Kidney (tissue), 14 donors: Measurements from ENCODE around the gene GFRA1. TPM values are rescaled to one million over a fixed set of nuclear protein-coding genes. Genes with fewer than 3 reads are reported as not detected.

Experiments used
- DNase-seq, 5 donors: peaks; one replicate each; pipeline ENCODE4 v3.0.0-alpha.2; 2013 to 2020
- FAIRE-seq: peaks from 2 replicates; lab custom pipeline; 2012; peaks lifted over from hg19 to GRCh38; lab: Jason Lieb, UNC
- H3K27ac ChIP-seq, 2 donors: one replicate each; pipeline ENCODE4 v1.7.0; 2013; ENCODE audit warnings: low read depth in 2 of 2, low read length in 2 of 2, inconsistent platforms in 1 of 2
- H3K27me3 ChIP-seq: one replicate; pipeline ENCODE4 v1.7.1; 2013; ENCODE audit warnings: low read length, inconsistent platforms; ENCODE audit not compliant: control insufficient read depth, insufficient read depth
- H3K36me3 ChIP-seq, 3 donors: one replicate each; pipeline versions ENCODE4 v1.7.0 to v1.7.1; 2013; ENCODE audit warnings: low read length in 3 of 3, control low read depth in 1 of 3, inconsistent platforms in 1 of 3; ENCODE audit not compliant: insufficient read depth in 3 of 3, control insufficient read depth in 2 of 3
- H3K4me1 ChIP-seq, 3 donors: one replicate each; pipeline versions ENCODE4 v1.7.0 to v1.7.1; 2013; ENCODE audit warnings: low read length in 3 of 3, inconsistent platforms in 1 of 3, low read depth in 1 of 3; ENCODE audit not compliant: control insufficient read depth in 2 of 3, insufficient read depth in 2 of 3
- H3K4me3 ChIP-seq, 3 donors: one replicate each; pipeline versions ENCODE4 v1.7.0 to v1.8.1; 2013; ENCODE audit warnings: low read length in 3 of 3, control low read depth in 1 of 3, inconsistent platforms in 1 of 3
- H3K9ac ChIP-seq, 3 donors: one replicate each; pipeline versions ENCODE4 v1.7.0 to v1.7.1; 2013; ENCODE audit warnings: low read length in 3 of 3, control low read depth in 1 of 3, inconsistent platforms in 1 of 3
- H3K9me3 ChIP-seq, 3 donors: one replicate each; pipeline versions ENCODE4 v1.7.0 to v1.7.1; 2013; ENCODE audit warnings: low read length in 3 of 3, control low read depth in 1 of 3, inconsistent platforms in 1 of 3; ENCODE audit not compliant: control insufficient read depth in 2 of 3, insufficient read depth in 1 of 3
- CTCF ChIP-seq: IDR thresholded peaks from 3 replicates; pipeline ENCODE4 v1.5.1; 2012; ENCODE audit warnings: mild to moderate bottlenecking, moderate library complexity, borderline replicate concordance; ENCODE audit not compliant: insufficient read depth; ENCODE audit errors: extremely low read depth
- intact Hi-C: fragments of 100-400 bp; cut with DNase I; formaldehyde crosslinking; loops from one replicate; pipeline ENCODE4 v1.11.1; 2022
- polyA plus RNA-seq: library from polyadenylated mRNA; stranded (reverse); fragments of 350-450 nt; fragmentation: Illumina TruSeq; extraction: RNeasy Lipid Tissue Mini Kit (QIAGEN cat#74804); gene quantifications from one replicate; pipeline ENCODE4 v1.2.3, GENCODE V29; 2014; ENCODE audit warnings: low read depth, low replicate concordance; ENCODE audit not compliant: insufficient read depth
- total RNA-seq: library from RNA; stranded (reverse); fragmentation: NEBNext Ultra II Directional; extraction: Animal tissue kit (Norgen Biotek cat#: 25700); gene quantifications from one replicate; pipeline ENCODE4 v1.2.1, GENCODE V29; 2021
- donor health status: control.
- donor health status: control.
- donor health status: control.
- donor health status: control.
- donor health status: control.
- donor health status: DM: yes; HTN: yes; CAD: no.
- donor health status: Normal renal cell carcinoma (clear cell type).

GFRA1 gene
- total and polyA plus RNA-seq, 2 donors from 2014 or later: 3.0 to 22.3 TPM

DNA sequence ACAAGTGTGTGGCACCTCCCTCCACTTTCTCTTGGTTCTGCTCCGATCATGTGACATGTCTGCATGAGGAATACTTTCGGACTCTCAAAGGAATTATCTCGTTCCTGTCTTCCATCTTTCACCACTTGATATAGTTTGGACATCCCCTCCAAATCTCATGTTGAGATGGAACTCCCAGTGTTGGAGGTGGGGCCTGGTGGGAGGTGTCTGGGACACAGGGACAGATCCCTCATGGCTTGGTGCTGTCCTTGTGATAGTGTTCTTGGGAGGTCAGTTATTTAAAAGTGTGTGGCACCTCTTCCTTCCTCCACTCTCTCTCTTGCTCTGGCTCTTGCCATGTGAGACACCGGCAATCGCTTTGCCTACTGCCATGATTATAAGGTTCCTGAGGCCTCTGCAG lies 166.4 kb downstream of the GFRA1 start:
- no peaks in the 10 kb centered on the region for H3K4me1 ChIP-seq
- no peaks in the 10 kb centered on the region for H3K36me3 ChIP-seq
- FAIRE-seq (no peak), DNase-seq (no peak)
- no peaks in the 10 kb centered on the region for H3K9me3 ChIP-seq
- no peaks in the 10 kb centered on the region for H3K27me3 ChIP-seq
- no peak overlapping the region for H3K4me3 ChIP-seq
- no peak overlapping the region for H3K27ac ChIP-seq
- no peak for TF ChIP-seq CTCF
- intact Hi-C loops: no loop called here
- no peak overlapping the region for H3K9ac ChIP-seq

DNA sequence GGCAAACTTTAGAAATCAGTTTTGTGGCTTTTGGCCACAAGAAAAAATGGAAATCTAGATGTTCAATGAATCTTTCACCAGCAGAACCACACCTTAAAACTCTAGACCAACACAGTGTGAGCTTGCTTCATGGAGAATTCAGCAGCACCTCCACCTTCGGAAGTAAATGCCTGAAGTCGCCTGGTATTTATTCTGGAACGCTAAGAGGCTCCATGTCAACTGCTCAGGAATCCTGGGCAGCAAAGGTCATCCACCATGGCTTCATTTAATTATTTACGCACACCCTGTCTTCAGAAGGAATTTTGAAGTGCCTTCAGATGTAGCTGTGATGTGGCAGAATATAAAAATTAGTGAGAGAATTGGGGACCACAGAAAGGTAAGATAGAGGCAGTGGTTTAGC lies 167.7 kb downstream of the GFRA1 start:
- Histone ChIP-seq H3K27ac (no peak overlapping the region), H3K36me3 (no peaks in the 10 kb centered on the region), H3K4me1 (no peaks in the 10 kb centered on the region), H3K27me3 (no peaks in the 10 kb centered on the region), H3K9me3 (no peaks in the 10 kb centered on the region), H3K4me3 (no peak overlapping the region), H3K9ac (no peak overlapping the region)
- no peak for TF ChIP-seq CTCF
- intact Hi-C loops: no loop called here
- FAIRE-seq (no peak), DNase-seq (no peak)

DNA sequence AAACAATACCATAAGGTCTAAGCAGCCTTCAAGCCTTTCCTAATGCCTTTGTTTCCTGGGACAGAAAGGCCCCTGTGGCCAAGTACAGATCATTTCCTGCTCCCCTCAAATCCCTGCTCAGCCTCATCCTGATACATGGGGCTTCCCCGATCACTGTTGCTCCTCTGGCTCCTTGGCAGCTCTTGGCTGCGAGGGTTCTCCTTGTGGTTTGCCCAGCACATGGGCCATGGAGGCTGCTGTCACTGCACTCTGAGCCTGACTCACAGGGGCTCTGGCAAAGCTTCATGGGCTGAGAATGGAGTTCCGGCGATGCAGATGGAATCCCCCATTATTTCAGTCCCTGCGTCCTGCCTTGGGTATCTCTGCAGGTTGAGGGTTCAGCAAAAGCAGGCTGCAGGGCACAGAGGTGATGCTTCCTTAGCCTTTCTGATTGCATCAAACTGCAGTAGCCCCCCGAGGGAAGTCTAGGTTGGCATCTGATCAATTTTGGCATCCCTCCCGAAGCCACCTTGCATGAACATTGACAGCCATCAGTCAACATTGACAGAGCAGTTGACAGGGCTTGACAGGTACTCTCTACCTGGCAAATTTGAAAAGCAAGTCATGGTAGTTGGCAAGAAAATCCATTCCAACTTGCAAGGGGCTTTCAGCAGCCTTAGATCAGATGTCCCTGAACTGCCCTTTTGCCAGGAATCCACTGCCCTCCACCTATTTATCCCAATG lies 168.6 kb downstream of the GFRA1 start:
- intact Hi-C loops: no loop called here

More for the DNA sequence above, 168.6 kb downstream of the GFRA1 start:
- DNase-seq (no peak), FAIRE-seq (no peak)
- Histone ChIP-seq H3K27ac (no peak overlapping the region), H3K9ac (no peak overlapping the region), H3K36me3 (no peaks in the 10 kb centered on the region), H3K9me3 (no peaks in the 10 kb centered on the region), H3K4me1 (no peaks in the 10 kb centered on the region), H3K27me3 (no peaks in the 10 kb centered on the region), H3K4me3 (no peak overlapping the region)
- no peak for TF ChIP-seq CTCF
